H7 (cell line): Measurements from ENCODE around the gene SRPK1. TPM values are rescaled to one million over a fixed set of nuclear protein-coding genes. Genes with fewer than 3 reads are reported as not detected.

Source experiments
- DNase-seq: peaks from one replicate; pipeline ENCODE4 v3.0.0; 2012
- H3K27me3 ChIP-seq: 2 replicates; pipeline ENCODE4 v1.6.0; 2011; ENCODE audit warnings: mild to moderate bottlenecking, low read length; ENCODE audit not compliant: control insufficient read depth, insufficient read depth
- H3K36me3 ChIP-seq: replicated peaks from 2 replicates; pipeline ENCODE4 v1.5.1; 2011; ENCODE audit warnings: low read length; ENCODE audit not compliant: control insufficient read depth, insufficient read depth
- H3K4me3 ChIP-seq: 2 replicates; pipeline ENCODE4 v1.5.1; 2011; ENCODE audit warnings: low read depth, mild to moderate bottlenecking, control low read depth, low read length, moderate library complexity; ENCODE audit not compliant: insufficient read depth
- total RNA-seq: library from RNA; depleted of rRNA; stranded (reverse); fragments of >200 nt; shearing (Covaris generic); gene quantifications from 2 replicates; pipeline ENCODE4 v1.2.3, GENCODE V29; 2014; rRNA removed

Gene SRPK1
- total RNA-seq: 74.1 and 92.0 TPM in 2 replicates

DNA sequence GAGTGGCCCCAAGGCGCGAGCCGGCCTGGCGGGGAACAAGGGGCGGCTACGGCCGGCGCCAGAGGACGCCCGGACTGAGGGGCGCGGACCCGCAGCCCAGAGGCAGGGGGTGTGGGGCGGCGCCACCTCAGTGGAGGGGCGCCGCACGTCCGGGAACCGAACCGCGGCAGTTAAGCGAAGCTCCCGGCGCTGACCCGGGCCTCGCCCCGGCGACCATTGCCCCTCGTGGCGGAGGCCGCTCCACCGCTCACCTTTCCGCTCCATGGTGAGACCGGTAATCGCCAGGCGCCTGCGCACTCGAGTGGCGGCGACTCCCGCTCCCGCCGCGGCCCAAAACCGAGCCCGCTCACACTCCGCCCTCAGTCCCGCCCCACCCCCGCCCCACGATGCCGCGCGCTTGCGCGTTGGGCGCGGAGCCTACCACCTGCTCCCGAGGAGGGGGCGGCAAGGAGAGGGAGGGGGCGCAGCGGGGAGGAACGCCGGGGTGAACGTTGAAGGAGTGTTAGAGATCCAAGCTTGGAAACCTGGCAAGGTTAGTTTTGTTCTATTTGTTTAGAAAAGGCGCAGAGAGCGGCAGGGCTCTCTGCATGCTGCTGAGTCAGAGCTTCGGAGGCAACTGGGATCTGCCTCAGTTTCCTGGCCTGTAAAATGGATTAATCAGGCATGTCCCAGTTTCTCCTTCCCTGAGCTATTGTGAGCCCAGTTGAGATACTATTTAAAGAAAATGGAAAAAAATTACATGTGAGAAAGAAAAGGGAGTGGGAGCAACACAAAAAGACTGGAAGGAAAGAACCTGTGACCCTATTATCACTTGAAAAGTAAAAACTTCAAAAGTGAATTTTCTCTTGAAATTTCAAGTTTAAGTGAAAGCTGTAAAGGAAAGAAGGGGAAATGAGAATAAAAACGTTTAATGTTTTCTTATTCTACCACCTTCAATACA lies at the start of gene SRPK1:
TSS of gene SRPK1 (minus strand) at position 306 of the 940 bp plus-strand sequence. CDS start at position 264, 42 bp downstream.
- Histone ChIP-seq H3K4me3 (peak within 1 kb of the TSS; percentile 98), H3K27me3 (no peaks in the 10 kb centered on the region), H3K36me3 (peaks cover 2% of the 10 kb centered on the region)
- peak; percentile 98 for DNase-seq

DNA sequence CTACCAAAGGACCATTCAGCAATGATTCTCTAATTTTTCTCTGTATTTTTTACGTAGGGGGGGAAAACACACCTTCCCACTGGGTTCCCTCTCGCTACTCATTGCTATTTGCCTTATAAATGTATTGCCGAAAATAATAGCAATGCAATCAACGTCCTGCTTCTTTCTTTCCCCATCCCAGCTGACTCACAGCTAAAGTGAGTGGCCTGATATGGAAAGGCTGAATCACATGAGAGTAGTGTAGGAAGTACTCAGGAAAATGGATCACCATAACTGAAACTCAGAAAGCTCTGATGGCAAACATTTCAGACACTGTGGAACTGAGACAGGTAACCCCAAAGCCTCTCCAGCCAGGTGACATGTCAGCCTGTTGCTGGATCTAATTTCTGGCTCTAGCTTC lies 49.3 kb upstream of the SRPK1 start:
- no peak overlapping the region for H3K4me3 ChIP-seq
- no peak for DNase-seq
- H3K36me3 ChIP-seq: no peaks in the 10 kb centered on the region
- no peaks in the 10 kb centered on the region for H3K27me3 ChIP-seq

DNA sequence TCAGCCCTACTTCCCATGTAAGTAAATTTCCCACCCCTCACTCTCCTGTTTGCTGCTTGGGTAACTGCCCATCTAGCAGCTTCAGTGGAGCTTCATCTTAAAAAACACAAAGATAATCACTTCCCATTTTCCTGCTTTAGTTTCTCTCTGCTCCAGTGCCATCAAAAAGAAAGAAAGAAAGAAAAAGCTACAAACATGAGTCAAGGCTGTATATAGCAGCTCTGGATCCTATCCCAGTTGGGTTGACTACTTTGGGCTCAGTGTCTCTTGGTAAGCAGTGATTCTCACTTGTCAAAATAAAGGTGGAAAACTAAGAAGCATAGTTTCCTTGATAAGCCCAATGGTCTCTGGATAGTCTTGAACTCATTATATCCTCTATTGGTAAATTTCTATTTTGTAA lies 48.7 kb upstream of the SRPK1 start:
- no peak for DNase-seq
- Histone ChIP-seq H3K36me3 (no peaks in the 10 kb centered on the region), H3K4me3 (no peak overlapping the region), H3K27me3 (no peaks in the 10 kb centered on the region)

DNA sequence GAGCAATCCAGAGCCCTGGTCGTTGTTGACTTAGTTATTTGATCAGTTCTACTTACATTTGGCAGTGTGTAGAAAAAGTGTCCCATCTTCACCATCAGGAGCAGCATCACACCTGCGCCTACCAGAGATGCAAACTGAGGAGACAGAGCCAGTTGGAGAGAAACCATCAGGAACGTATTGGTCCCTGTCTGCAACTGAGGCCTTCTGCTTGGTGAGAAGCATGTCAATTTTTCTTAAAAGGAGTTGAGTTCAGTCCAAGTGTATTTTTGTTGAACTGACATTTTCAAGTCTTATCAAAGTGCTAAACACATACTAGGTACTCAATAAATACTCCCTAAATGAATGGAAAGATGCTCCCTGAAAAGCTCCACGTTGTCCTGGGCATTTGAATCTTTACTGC lies 47.9 kb upstream of the SRPK1 start:
- Histone ChIP-seq H3K36me3 (no peaks in the 10 kb centered on the region), H3K27me3 (no peaks in the 10 kb centered on the region), H3K4me3 (no peak overlapping the region)
- DNase-seq: no peak

DNA sequence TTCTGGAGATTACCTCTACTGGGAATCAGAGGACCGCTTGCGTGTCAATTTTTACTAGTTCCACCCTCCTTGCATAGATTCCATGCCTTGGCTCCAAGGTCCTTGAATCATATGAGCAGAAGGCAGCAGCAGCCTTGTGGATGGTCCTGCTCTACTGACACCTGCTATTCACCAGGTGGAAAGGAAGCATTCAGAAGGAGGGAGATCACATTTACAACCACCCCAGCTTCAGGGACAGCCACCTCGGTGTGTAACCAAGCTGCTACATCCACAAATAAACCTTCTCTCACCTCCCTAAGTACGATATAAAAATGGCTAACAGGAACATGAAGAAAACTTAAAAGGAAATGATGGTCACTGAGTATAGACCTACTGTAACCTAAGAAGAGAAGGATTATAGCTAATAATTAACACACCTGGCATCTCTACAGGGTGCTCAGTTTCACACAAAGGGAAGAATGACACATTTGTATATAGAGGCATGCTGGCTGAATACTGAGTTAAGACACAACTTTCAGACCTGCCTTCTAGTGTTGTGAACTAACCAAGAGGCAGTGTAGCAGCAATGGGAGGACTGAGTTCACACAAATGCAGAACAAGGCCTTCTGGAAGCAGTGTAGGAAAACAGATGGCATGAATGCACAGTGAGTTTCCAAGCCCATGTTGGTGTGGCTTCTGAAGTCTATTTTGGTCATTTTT lies 46.3 kb upstream of the SRPK1 start:
- H3K36me3 ChIP-seq: no peaks in the 10 kb centered on the region
- no peaks in the 10 kb centered on the region for H3K27me3 ChIP-seq
- peak; percentile 25 for DNase-seq
- H3K4me3 ChIP-seq: no peak overlapping the region

DNA sequence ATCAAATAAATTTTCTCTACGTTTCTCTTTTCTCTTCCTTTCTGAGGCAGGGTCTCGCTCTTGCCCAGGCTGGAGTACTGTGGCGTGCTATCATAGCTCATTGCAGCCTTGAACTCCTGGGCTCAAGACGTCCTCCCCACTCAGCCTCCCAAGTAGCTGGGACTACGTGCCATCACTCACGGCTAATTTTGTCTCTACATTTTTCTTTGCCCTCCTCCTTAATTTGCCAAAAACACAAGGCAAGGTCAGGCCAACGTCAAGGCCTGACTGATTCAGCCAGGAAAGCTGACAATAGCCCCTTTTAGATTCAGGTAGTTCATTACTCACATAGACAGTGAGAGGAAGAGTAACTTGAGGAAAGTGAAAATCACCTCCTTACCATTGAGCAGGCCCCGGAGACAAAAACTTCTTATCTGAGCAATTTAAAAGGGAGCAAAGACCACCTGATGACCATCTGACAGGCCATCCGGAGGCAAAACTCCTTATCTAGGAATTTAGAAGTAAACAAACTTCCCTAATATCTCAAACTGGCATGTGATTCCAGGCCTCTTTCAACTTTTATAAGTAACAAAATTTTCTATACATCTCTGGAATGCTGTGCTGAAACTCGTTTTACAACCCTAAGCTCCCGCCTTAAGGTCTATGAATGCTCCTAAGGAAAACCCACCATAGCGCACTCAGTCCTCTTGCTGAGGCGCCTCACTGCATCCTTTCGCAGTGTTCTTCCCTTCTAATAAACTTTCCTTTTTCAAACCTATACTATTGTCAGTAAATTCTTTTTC lies 42.1 kb upstream of the SRPK1 start:
- DNase-seq: no peak
- no peak overlapping the region for H3K4me3 ChIP-seq
- no peaks in the 10 kb centered on the region for H3K27me3 ChIP-seq
- H3K36me3 ChIP-seq: no peaks in the 10 kb centered on the region

DNA sequence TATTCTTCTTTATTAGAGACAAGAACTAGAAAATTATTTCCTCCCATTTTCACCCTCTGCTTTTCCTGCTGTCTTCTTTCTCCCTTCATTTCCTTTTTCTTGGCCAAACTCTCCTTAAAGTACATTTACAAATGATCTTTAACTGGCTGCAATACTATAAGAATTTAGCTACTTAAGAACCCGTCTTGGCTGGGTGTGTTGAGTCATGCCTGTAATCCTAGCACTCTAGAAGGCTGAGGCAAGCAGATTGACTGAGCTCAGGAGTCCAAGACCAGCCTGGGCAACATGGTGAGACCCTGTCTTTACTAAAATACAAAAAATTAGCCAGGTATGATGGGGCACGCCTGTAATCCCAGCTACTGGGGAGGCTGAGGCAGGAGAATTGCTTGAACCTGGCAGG lies 39.3 kb upstream of the SRPK1 start:
- H3K4me3 ChIP-seq: no peak overlapping the region
- H3K27me3 ChIP-seq: no peaks in the 10 kb centered on the region
- no peaks in the 10 kb centered on the region for H3K36me3 ChIP-seq
- DNase-seq: no peak

DNA sequence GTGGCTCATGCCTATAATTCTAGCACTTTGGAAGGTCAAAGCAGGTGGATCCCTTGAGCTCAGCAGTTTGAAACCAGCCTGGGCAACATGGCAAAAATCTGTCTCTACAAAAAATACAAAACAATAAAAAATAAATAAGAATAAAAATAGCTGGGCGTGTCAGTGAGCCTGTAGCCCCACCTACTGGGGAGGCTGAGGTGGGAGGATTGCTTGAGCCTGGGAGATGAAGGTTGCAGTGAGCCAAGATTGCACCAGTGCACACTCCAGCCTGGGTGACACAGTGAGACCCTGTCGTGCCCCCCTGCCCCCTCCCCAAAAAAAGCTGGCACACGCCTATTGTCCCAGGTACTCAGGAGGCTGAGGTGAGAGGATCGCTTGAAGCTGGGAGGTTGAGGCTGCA lies 35.1 kb upstream of the SRPK1 start:
- Histone ChIP-seq H3K4me3 (no peak overlapping the region), H3K27me3 (no peaks in the 10 kb centered on the region), H3K36me3 (no peaks in the 10 kb centered on the region)
- no peak for DNase-seq

DNA sequence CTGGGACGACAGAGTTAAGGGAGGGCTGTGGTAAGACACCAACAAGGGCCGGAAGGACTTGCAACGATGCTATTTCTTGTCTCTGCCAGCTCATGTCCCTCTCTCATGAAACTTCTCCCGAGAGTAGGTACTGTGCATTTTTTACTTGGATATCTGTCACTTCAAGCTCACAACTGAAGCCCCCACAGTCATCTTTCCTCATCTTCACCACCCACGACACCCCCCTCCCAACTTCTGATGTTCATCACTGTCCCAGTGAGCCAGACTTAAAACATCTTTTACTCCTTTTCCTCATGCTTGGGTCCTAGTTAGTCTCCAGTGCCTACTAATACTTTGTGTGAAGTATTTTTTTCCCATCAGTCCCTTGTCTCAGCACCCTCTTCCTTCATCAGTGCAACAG lies 34.6 kb upstream of the SRPK1 start:
- Histone ChIP-seq H3K36me3 (no peaks in the 10 kb centered on the region), H3K27me3 (no peaks in the 10 kb centered on the region), H3K4me3 (no peak overlapping the region)
- no peak for DNase-seq

DNA sequence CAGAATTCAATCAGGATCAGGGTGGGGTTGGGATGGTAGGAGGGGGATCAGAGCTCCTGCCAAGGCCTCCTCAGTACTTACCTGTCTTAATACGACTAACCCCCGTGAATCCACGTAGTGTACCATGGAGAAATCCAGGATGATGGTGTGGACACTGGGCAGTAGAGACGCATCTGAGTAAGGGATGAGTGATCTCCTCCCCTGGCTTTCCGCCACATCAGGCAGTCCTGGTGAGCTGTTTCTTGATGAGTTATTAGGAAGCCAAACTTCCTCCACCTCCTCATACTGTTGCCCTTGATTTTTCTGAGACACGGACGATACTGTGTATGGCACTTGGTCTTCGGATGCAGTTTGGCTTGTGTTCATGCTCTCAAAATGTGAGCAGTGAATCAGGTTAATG lies 34.2 kb upstream of the SRPK1 start:
- H3K27me3 ChIP-seq: no peaks in the 10 kb centered on the region
- DNase-seq: no peak
- no peak overlapping the region for H3K4me3 ChIP-seq
- H3K36me3 ChIP-seq: no peaks in the 10 kb centered on the region

DNA sequence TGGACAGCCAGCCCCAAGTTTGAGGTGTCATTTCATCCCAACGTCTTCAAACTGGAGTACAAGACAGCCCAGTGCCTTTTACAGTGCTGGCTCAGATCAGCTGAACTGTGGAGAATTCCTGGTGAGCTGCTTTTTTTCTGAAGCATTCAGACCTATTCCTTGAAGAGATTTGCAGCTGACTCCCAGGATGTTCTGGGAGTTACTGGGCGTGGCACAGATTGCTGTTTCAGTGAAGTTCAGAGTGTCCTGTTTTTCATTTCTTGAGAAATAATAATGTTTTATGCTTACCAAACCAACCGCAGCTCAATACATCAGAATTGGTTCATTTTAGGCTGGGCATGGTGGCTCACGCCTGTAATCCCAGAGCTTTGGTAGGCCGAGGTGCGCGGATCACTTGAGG lies 33.4 kb upstream of the SRPK1 start:
- Histone ChIP-seq H3K4me3 (no peak overlapping the region), H3K36me3 (no peaks in the 10 kb centered on the region), H3K27me3 (no peaks in the 10 kb centered on the region)
- no peak for DNase-seq

DNA sequence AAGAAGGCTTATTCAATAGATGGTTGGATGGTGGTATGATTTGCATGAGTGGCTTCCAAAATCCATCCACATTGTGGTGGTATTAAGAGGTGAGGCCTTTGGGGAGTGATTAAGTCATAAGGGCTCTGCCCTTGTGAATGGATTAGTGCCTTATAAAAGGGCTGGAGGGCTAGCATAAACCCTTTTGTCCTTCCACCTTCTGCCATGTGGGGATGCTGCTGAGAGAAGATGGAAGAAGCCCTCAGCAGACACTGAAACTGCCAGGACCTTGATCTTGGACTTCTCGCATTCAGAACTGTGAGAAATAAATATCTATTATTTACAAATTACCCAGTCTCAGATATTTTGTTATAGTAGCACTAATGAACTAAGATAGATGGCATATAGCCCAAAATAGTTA lies 27.8 kb upstream of the SRPK1 start:
- DNase-seq: peak; percentile 46
- no peak overlapping the region for H3K4me3 ChIP-seq
- no peaks in the 10 kb centered on the region for H3K36me3 ChIP-seq
- no peaks in the 10 kb centered on the region for H3K27me3 ChIP-seq

DNA sequence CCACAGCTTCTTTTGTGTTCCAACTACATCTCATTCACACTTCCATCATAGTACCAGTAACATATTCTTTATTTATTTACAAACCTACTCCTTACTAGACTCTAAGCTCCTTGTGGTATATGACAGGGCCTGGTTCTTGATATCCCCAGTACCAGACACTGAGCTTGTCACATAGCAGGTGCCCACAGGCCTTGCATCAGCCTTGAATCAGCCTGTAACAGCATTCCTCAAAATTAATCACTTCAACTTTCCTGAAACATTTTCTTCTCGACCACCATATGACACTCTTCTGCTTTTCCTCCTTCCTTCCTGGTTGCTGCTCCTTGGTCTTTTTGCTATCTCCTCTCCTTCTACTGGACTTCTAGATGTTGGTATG lies 24.7 kb upstream of the SRPK1 start:
- no peak for DNase-seq
- Histone ChIP-seq H3K27me3 (no peaks in the 10 kb centered on the region), H3K4me3 (no peak overlapping the region), H3K36me3 (no peaks in the 10 kb centered on the region)

DNA sequence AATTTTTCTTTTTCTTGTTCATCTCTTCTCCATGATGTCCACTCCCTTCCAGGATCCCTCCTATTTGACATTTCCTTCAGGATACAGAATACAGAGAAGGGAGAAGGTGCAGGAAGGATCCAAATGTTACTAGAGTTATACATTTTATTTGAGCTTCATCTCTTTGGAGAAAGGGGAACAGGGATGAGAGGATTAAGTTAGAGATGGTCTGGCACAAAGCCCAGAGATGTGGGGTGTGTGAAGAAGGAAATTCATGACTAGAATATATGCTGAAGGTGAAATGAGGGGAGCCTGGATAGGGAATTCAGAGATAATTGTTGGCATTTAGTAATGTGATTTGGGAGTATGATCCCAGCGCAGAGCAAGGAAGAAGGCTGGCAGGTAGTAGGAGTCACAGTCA lies 22.5 kb upstream of the SRPK1 start:
- no peak for DNase-seq
- Histone ChIP-seq H3K4me3 (no peak overlapping the region), H3K27me3 (no peaks in the 10 kb centered on the region), H3K36me3 (no peaks in the 10 kb centered on the region)
